ENCODE data around the gene FPGS. TPM values are rescaled to one million over a fixed set of nuclear protein-coding genes. Genes with fewer than 3 reads are reported as not detected.

FPGS gene
- total RNA-seq, 4 donors from 2014 or later = 36.1 to 56.3 (median 50.1) TPM

DNA sequence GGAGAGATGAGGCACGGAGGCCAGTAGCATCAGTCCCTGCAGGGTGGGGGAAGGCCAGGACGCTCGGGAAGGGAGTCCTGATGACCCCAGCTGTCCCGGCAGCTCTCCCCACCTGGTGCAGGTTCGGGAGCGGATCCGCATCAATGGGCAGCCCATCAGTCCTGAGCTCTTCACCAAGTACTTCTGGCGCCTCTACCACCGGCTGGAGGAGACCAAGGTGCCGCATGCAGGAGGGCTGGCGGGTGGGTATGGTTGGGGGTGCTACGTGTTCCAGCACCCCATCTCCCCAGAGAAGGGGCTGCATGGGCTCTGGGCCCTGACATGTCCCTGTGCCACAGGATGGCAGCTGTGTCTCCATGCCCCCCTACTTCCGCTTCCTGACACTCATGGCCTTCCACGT is 4.2 kb downstream of the FPGS start:
- H3K4me1 ChIP-seq = peaks cover 22 to 52% (median 38%) of the 10 kb centered on the region in 4 donors
- WGBS = 91% methylated on average over 14 of the region's 14 CpGs
- no peaks in the 10 kb centered on the region for H3K9me3 ChIP-seq
- no peak overlapping the region for H3K27ac ChIP-seq (replicated peaks in 1 of 4)
- peaks cover 11 to 75% (median 60%) of the 10 kb centered on the region in 4 donors for H3K36me3 ChIP-seq
- TF ChIP-seq EP300 (IDR thresholded peaks at IDR 0.05) = no peak
- no peak for TF ChIP-seq POLR2A (IDR thresholded peaks at IDR 0.05; ENCODE audit: low read depth)
- H3K27me3 ChIP-seq = no peaks in the 10 kb centered on the region
- no peak for DNase-seq (ENCODE audit: extremely low spot score)
- H3K4me3 ChIP-seq = no peak overlapping the region
- intact Hi-C loops (cut with DNase I) = no loop called here

DNA sequence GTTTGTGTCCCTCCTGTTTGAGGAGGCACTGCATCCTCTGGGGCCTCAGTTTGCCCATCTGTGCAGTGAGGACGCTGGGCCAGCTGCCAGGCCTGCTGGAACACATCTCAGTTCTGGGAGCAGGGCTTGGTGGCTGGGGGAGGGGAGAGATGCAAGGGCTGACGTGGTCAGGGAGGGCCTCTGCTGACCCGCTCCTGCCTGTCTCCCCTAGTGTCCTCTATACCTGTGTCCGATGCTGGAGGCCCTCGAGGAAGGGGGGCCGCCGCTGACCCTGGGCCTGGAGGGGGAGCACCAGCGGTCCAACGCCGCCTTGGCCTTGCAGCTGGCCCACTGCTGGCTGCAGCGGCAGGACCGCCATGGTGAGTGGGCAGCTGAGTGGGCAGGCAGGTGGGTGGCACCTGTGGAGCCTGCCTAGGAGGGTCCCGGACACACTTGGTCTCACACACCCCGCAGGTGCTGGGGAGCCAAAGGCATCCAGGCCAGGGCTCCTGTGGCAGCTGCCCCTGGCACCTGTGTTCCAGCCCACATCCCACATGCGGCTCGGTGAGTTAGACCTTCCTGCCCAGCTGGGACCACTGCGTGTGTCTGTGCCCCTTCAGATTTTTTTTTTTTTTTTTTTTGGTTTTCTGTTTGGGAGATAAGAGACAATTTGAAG is 5.8 kb downstream of the FPGS start:
- intact Hi-C loops (cut with DNase I) = no loop called here
- Histone ChIP-seq H3K9me3 (no peaks in the 10 kb centered on the region), H3K27ac (replicated peaks in 1 of 4) (no peak overlapping the region), H3K4me3 (no peak overlapping the region), H3K27me3 (no peaks in the 10 kb centered on the region), H3K36me3 (peaks cover 26 to 91% (median 76%) of the 10 kb centered on the region in 4 donors), H3K4me1 (peaks cover 16 to 43% (median 30%) of the 10 kb centered on the region in 4 donors)
- TF ChIP-seq POLR2A (IDR thresholded peaks at IDR 0.05; ENCODE audit: low read depth) = no peak
- TF ChIP-seq EP300 (IDR thresholded peaks at IDR 0.05) = no peak
- TF ChIP-seq POLR2AphosphoS5 (IDR thresholded peaks at IDR 0.05) = no peak
- TF ChIP-seq, protein P1, sequence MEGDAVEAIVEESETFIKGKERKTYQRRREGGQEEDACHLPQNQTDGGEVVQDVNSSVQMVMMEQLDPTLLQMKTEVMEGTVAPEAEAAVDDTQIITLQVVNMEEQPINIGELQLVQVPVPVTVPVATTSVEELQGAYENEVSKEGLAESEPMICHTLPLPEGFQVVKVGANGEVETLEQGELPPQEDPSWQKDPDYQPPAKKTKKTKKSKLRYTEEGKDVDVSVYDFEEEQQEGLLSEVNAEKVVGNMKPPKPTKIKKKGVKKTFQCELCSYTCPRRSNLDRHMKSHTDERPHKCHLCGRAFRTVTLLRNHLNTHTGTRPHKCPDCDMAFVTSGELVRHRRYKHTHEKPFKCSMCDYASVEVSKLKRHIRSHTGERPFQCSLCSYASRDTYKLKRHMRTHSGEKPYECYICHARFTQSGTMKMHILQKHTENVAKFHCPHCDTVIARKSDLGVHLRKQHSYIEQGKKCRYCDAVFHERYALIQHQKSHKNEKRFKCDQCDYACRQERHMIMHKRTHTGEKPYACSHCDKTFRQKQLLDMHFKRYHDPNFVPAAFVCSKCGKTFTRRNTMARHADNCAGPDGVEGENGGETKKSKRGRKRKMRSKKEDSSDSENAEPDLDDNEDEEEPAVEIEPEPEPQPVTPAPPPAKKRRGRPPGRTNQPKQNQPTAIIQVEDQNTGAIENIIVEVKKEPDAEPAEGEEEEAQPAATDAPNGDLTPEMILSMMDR (IDR thresholded peaks at IDR 0.05) = no peak
- 85% methylated on average over 11 of the region's 17 CpGs for WGBS
- DNase-seq (ENCODE audit: extremely low spot score) = no peak

DNA sequence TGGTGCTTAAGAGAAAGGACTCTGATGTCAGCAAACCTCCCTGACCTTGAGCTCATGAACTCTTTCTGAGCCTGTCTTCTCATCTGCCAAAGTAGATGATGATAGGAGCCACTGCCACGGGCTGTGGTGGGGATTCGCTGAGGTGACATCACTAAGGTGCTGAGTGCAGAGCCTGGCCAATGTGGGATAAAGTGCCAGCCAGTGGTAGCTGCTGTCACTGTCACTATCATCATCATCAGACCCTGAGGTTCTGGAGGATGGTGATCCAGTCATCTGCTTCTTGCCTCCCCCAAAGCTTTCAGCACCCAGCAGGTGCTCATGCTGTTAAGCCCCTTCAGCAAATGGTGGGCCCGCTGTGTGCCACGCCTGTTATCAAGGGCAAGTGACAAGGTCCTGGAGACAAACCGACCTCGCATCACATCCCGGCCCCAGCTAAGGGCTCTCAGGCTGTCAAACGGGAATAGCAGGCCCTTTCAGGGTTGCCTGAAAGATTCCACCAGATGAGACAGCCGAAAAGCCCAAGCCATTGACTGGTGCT is 6.4 kb downstream of the FPGS start:
- Histone ChIP-seq H3K36me3 (peaks cover 30 to 97% (median 82%) of the 10 kb centered on the region in 4 donors), H3K27ac (replicated peaks in 1 of 4) (no peak overlapping the region)
- 86% methylated on average over 8 of the region's 9 CpGs for WGBS

DNA sequence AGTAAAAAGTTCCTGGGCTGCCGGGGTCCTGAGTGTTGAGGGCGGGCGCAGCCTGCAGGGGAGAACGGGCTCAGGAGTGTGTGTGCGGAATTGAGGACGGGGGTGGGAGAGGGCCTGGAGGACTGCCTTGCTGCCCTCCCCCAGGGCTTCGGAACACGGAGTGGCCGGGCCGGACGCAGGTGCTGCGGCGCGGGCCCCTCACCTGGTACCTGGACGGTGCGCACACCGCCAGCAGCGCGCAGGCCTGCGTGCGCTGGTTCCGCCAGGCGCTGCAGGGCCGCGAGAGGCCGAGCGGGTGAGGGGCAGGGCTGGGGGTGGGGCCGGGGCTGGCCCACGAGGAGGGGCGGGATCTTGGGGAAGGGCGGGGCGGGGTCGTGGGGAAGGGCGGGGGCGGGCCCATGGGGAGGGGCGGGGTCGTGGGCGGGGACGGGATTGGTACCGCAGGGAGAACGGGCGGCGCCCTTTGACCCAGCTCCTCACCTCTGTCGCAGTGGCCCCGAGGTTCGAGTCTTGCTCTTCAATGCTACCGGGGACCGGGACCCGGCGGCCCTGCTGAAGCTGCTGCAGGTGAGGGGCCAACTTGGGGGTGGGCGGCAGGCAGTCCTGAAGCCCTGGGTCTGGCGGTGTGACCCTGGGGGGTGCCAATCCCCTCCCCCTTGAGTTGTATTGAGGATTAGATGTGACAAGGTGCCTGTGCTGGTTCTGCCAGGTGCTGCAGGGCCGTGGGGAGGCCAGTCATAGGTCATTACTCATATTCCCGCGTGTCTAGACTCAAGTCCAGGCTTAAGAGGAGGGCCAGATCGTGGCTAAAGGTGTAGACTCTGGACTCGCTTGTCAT is 7.1 kb downstream of the FPGS start:
- intact Hi-C loops (cut with DNase I) = loop anchor here (5.0 kb wide), 1 partner anchor 48 kb away; no protein-coding TSS in a partner anchor
- DNase-seq (ENCODE audit: extremely low spot score) = no peak
- H3K27me3 ChIP-seq = no peaks in the 10 kb centered on the region
- H3K36me3 ChIP-seq = peaks cover 35 to 99% (median 86%) of the 10 kb centered on the region in 4 donors
- H3K4me3 ChIP-seq = no peak overlapping the region
- H3K27ac ChIP-seq (replicated peaks in 1 of 4) = peak overlapping the region in 2 of 4 donors; percentile 30 to 53
- H3K9me3 ChIP-seq = no peaks in the 10 kb centered on the region
- TF ChIP-seq POLR2AphosphoS5 (IDR thresholded peaks at IDR 0.05) (no peak), EP300 (IDR thresholded peaks at IDR 0.05) (no peak), POLR2A (IDR thresholded peaks at IDR 0.05; ENCODE audit: low read depth) (no peak)
- TF ChIP-seq, protein P1 (IDR thresholded peaks at IDR 0.05) = no peak
- H3K4me1 ChIP-seq = peaks cover 5 to 38% (median 20%) of the 10 kb centered on the region in 4 donors
- WGBS = 67% methylated on average over 18 of the region's 57 CpGs

More for the DNA sequence above, 6.4 kb downstream of the FPGS start:
- Histone ChIP-seq H3K4me1 (peaks cover 11 to 43% (median 27%) of the 10 kb centered on the region in 4 donors), H3K4me3 (no peak overlapping the region), H3K9me3 (no peaks in the 10 kb centered on the region), H3K27me3 (no peaks in the 10 kb centered on the region)
- no peak for DNase-seq (ENCODE audit: extremely low spot score)
- intact Hi-C loops (cut with DNase I) = no loop called here
- TF ChIP-seq POLR2A (IDR thresholded peaks at IDR 0.05; ENCODE audit: low read depth) (no peak), POLR2AphosphoS5 (IDR thresholded peaks at IDR 0.05) (no peak), EP300 (IDR thresholded peaks at IDR 0.05) (no peak)
- TF ChIP-seq, protein P1 (IDR thresholded peaks at IDR 0.05) = no peak
